ENCODE measurements around the gene EYS.

GRCh38 chr6:64955435-64955848 is 751.6 kb downstream of the EYS start:
- no peak for TF ChIP-seq CTCF (IDR thresholded peaks at IDR 0.05 in 2 of 3, conservative IDR thresholded peaks at IDR 0.05 in 1 of 3; ENCODE audit: borderline replicate concordance in 1 of 3, insufficient read depth in 1 of 3, low read depth in 2 of 3, low read length in 2 of 3)
- no peak for TF ChIP-seq POLR2AphosphoS5 (IDR thresholded peaks at IDR 0.05; ENCODE audit: low read depth, low read length)
- TF ChIP-seq SP1 (IDR thresholded peaks at IDR 0.05; ENCODE audit: low read depth): no peak
- no peak for TF ChIP-seq MAX (IDR thresholded peaks at IDR 0.05)
- no peak for TF ChIP-seq POLR2A (IDR thresholded peaks at IDR 0.05; ENCODE audit: borderline replicate concordance, extremely low read depth, insufficient read depth, insufficient read length)
- no peak for TF ChIP-seq SIN3A (IDR thresholded peaks at IDR 0.05; ENCODE audit: low read depth)
- TF ChIP-seq RAD21 (IDR thresholded peaks at IDR 0.05; ENCODE audit: low read depth): no peak
- no peak for TF ChIP-seq ATF3 (IDR thresholded peaks at IDR 0.05)
- no peak for TF ChIP-seq ZBTB33 (IDR thresholded peaks at IDR 0.05; ENCODE audit: extremely low read depth, insufficient replicate concordance, low read length)
